Measurements from ENCODE around the gene NAA16.

- no peak for TF ChIP-seq POLR2A (IDR thresholded peaks at IDR 0.05)
- TF ChIP-seq CTCF (IDR thresholded peaks at IDR 0.05) = peak in 1 of 4 experiments; percentile 2
Measured at GRCh38 chr13:41311406-41312175, 524 bp downstream of the NAA16 start.

All from uterus (tissue), 2 donors.